CD1c-positive myeloid dendritic cell (primary cell): Measurements from ENCODE around the gene PDE4B.
"Not testable (repeated sequence)": the region's sequence is repeated elsewhere in the genome, so short reads cannot be mapped to it uniquely, and the experiment has no call there.

Source experiments
- DNase-seq: peaks from one replicate; pipeline ENCODE4 v3.0.0-alpha.2; 2016; ENCODE audit errors: extremely low spot score

PDE4B gene

GRCh38 chr1:65994223-65994622 lies 201.5 kb downstream of the PDE4B start:
- DNase-seq, result no peak

- no peak for DNase-seq
Measured at GRCh38 chr1:65995336-65995735, 202.6 kb downstream of the PDE4B start.

DNA sequence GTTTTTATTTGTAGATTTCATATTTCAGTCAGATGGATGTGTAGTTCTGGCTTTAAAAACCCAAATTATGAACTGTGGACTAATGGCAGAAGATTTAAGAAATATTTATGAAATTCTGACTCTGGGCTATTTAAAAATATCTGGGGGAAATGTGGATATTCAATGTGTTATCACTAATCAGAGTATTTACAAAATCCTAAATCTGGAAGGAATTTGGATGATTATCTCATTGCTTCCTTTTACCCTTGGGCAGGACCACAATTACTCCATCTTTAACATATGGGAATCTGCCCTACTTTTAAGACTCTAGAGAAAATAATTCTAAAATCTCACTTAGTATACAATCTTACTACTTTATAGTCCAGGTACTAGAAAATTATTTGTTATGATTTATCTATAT lies 203.2 kb downstream of the PDE4B start:
- no peak for DNase-seq

- DNase-seq, result no peak
Measured at GRCh38 chr1:65997693-65998092, 205.0 kb downstream of the PDE4B start.

DNA sequence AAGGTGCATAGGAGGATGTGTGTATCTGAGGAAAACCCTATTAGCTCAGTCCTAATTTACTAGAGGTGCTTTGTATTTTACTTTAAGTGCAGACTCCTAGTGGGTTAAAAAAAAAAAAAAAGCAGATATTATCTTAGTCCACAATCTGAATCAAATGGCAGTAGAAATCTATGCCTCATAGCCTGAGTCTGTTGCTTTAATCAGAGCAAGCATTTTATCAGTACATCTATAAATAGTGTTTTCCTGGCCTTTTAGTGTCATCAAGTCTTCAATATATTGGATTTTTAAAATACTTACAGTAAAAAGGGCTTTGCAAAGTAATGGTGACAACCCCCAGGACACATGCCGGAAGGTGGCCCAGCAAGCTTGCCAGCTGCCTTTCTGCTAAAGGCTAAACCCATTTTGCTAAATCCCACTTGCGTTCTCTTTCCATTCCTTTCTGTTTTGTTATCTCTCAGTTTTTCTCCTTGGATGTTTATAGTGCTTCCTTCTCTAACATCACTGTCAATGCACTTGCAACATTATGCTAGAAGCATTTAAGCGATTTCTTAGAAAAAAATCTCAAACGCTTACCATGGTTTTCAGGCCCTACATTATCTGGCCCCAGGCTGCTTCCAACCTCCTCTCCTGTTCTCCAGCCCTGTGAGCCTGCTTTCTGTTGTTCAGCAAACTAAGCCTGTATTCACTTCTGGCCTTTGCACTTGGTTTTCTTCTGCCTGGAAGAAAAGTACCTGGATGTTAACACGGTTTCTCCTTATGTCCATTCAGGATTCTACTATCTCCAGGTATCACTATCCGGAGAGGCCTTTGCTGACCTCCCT lies 206.3 kb downstream of the PDE4B start:
- no peak for DNase-seq

DNA sequence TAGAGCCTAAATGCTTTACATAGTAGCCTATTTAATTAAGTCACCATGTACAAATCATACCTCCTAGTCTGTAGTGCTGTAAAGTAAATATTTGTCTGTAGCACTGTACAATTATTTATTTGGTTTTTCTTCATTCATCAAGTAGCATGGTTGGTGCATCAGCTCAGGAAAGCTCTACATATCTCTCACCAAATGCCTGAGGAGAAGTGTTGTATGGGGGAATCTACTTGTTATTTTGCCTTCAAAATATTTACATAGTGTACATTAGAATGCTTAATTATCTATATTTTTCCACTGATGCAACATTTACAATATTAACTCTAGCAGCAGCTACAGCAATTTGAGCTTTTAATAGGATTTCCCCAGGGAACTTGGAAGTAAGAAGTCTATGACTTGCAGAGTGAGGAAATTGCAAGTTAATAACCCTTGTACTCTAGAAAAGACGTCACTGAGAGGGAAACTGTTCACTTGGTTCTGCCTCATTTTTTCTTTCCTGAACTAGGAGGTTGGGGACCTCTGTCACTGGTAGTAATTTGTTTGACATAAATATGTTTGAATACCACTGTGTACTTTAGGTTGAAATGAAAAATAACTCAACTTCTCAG lies 207.4 kb downstream of the PDE4B start:
- no peak for DNase-seq

- no peak for DNase-seq
Measured at GRCh38 chr1:66003690-66004089, 211.0 kb downstream of the PDE4B start.

DNA sequence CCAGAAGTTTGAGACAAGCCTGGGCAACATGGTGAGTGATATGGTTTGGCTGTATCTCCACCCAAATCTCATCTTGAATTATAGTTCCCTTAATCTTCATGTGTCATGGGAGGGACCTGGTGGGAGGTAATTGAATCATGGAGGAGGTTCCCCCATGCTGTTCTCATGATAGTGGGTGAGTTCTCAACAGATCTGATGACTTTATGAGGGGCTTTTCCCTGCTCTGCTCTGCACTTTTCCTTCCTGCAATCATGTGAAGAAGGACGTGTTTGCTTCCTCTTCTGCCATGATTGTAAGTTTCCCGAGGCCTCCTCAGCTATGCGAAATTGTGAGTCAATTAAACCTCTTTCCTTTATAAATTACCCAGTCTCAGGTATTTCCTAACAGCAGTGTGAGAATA lies 213.8 kb downstream of the PDE4B start:
- DNase-seq, result not testable (repeated sequence)

DNA sequence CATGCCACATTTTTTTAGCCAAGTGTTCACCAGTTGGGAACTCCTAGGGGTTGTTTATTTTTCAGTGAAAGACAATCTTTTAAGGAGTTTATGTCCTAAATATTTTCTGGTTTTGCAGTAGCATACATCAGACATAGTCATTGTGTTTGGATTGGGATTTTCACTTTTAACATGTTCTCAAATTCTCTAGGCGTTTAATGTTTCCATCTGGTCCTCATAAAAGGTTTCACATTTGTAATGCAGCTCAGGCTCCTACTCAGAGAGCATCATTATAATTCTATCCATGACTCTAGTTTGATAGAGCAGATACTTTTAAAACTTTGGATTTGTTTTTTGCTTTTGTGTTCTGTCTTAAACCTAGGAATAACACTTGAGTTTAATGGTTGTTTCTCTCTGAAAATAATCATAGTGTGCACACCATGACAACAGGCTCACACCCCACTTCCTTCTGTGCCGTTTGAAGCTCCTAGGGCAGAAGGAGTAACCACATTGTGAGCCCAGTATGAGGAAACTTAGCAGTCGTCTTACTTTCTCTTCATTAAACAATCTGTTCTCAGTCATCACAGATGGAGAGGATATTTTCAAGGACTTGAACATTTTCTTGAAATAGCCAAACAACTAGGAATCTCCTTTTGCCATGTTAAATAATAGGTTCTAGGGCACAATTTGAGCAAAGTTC lies 219.6 kb downstream of the PDE4B start:
- no peak for DNase-seq

GRCh38 chr1:66013371-66013770 lies 220.7 kb downstream of the PDE4B start:
- no peak for DNase-seq

DNA sequence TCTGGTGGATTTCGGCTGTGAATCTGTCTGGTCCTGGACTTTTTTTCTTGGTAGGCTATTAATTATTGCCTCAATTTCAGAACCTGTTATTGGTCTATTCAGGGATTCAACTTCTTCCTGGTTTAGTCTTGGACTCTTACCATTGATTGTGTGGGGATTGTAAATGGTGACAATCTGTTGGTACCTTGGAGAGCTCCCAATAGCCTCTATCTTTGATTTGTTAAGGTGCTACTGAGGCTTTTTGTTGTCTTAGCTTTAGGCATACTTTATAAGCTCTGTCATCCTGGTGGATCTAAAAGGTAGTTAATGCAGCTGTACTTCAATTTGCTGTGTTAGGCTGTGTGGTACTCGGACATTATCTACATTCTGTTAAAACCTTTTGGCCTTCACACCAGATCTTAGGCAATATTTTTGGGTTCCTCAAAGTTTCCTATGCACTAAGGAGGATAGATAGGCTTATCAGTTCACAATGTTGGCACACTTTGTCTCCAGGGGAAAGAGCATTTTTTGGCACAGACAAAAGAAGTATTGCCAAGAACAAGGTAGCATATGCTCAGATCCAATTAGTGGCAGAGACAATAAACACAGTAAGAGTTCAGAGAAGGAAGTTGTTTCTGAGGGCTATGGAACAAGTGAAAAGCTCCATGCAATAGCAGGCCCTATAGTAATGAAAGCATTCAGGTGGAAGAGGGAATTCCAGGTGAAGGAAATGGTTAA lies 230.4 kb downstream of the PDE4B start:
- DNase-seq, result no peak

GRCh38 chr1:66025188-66025587 lies 232.5 kb downstream of the PDE4B start:
- no peak for DNase-seq

GRCh38 chr1:66028035-66028434 lies 235.3 kb downstream of the PDE4B start:
- no peak for DNase-seq

DNA sequence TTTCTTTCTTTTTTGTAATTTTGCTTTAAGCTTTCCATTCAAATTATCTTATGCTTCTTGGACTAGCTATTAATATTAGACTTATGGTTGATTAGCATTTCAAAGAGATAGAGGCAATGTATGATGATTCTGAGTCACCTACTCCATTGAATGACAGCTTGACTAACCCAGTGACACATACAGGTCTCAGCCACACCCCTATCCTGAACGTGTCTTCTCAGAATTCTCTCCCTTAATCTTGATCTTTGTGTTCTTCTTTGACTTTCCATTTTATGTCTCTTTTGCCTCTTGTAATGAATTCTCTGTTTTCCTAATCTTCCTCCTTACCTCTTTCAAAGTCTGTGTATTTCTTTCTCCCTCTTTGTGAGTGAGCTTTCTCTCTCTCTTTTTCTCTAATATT lies 241.1 kb downstream of the PDE4B start:
- no peak for DNase-seq

- no peak for DNase-seq
Measured at GRCh38 chr1:66035616-66036245, 243.0 kb downstream of the PDE4B start.

DNA sequence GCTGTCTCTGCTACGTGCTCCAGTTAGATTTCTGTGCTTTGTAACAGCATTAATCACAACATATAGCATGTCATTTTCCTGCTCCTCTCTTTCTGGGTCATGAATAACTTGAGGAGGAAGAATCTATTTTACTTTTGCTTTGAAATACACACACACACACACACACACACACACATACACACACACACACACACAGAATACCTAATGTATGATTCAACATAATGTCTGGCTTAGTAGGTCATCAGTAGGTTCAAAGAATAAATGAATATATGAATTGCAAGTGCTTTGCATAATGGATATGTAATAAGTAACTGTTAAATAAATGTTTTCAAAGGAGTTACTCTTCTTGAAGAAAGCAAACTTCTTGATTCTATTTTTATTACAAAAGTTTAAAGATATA lies 249.0 kb downstream of the PDE4B start:
- no peak for DNase-seq

GRCh38 chr1:66043186-66043585 lies 250.5 kb downstream of the PDE4B start:
- no peak for DNase-seq

DNA sequence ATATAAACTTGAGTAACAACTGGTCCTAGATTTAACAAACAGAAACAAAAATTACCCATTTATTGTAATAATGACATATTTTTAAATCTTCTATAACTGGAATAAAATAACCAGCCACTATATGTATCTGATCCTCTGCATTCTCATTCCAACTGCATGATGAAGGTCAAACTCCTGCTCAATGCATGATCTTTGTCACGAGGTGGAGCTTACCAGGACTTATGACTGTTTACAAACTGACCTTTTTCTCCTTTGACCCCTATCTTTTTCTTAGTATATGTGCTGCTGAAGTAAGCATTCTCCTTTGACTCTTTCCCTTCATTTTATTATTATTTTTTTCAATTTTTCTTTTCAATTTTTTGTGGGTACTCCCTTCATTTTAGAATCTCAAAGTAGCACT lies 252.2 kb downstream of the PDE4B start:
- no peak for DNase-seq

- no peak for DNase-seq
Measured at GRCh38 chr1:66046415-66046814, 253.7 kb downstream of the PDE4B start.

- DNase-seq, result no peak
Measured at GRCh38 chr1:66048011-66048410, 255.3 kb downstream of the PDE4B start.

DNA sequence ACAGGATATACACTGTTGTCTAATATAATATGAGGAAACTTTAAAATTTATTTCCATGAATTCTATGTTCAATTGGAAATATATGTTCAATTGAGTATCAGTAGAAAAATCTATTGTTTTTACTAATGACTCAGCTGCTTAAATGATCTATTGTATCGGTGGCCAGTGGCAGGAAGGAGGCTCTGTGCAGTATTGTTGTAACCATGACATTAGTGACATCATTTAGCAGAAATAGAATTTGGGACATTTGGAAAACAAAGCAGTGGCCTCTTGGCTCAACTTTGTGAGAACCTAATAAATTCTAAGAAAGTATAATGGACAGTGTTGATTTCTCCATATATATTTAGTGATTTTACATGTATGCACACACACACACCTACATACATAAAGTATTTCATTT lies 257.4 kb downstream of the PDE4B start:
- DNase-seq, result no peak

DNA sequence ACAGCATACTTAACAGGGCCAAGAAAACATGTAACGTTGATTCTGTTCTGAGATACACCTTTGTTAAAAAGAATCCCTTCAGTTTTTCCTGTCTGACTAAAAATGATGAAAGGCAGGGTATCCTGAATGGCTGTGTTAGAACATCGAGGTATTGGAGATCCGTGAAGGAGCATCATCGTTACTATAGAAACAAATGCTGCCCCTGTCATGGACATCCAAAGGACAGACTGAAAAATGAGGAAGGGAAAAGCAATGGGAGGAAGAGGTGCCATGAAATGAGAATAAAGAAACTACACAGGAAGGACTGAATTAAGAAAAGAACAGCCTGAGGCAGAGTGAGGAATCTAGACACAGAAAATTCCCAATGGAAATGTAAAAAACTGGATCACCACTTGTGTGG lies 257.9 kb downstream of the PDE4B start:
- DNase-seq, result no peak
